Ishikawa (cell line): ENCODE measurements around the gene COL12A1.

Experiments
- CEBPB ChIP-seq: IDR thresholded peaks from 2 replicates; pipeline ENCODE4 v1.6.1; 2012
- CREB1 ChIP-seq: IDR thresholded peaks from 2 replicates; pipeline ENCODE4 v1.6.1; 2012; ENCODE audit warnings: low read depth
- EGR1 ChIP-seq: IDR thresholded peaks from 2 replicates; pipeline ENCODE4 v1.6.1; 2012
- EP300 ChIP-seq: IDR thresholded peaks from 2 replicates; pipeline ENCODE4 v1.6.1; 2012; ENCODE audit warnings: borderline replicate concordance
- FOXM1 ChIP-seq: IDR thresholded peaks from 2 replicates; pipeline ENCODE4 v1.6.1; 2012; ENCODE audit warnings: low read depth, borderline replicate concordance
- MAX ChIP-seq: IDR thresholded peaks from 2 replicates; pipeline ENCODE4 v1.6.1; 2012
- NFIC ChIP-seq: IDR thresholded peaks from 2 replicates; pipeline ENCODE4 v1.6.1; 2012
- RAD21 ChIP-seq: IDR thresholded peaks from 2 replicates; pipeline ENCODE4 v1.6.1; 2012; ENCODE audit warnings: low read depth
- REST ChIP-seq: IDR thresholded peaks from 2 replicates; pipeline ENCODE4 v1.6.1; 2012; ENCODE audit warnings: low read depth, mild to moderate bottlenecking
- TAF1 ChIP-seq: IDR thresholded peaks from 2 replicates; pipeline ENCODE4 v1.6.1; 2012; ENCODE audit warnings: low read depth, mild to moderate bottlenecking
- TCF12 ChIP-seq: IDR thresholded peaks from 2 replicates; pipeline ENCODE4 v1.6.1; 2012; ENCODE audit warnings: low read depth
- TEAD4 ChIP-seq: IDR thresholded peaks from 2 replicates; pipeline ENCODE4 v1.6.1; 2012
- USF1 ChIP-seq: IDR thresholded peaks from 2 replicates; pipeline ENCODE4 v1.6.1; 2012
- YY1 ChIP-seq: IDR thresholded peaks from 2 replicates; pipeline ENCODE4 v1.6.1; 2012; ENCODE audit warnings: low read depth
- ZBTB7A ChIP-seq: IDR thresholded peaks from 2 replicates; pipeline ENCODE4 v1.6.1; 2012; ENCODE audit warnings: low read depth

Gene COL12A1

GRCh38 chr6:75201021-75201420 lies 4.8 kb downstream of the COL12A1 start:
- TF ChIP-seq EGR1 (no peak), USF1 (no peak), FOXM1 (no peak), REST (no peak), ZBTB7A (no peak), NFIC (no peak), RAD21 (no peak), TCF12 (no peak), TEAD4 (no peak)

- TF ChIP-seq NFIC: no peak
- TF ChIP-seq CREB1: no peak
- TF ChIP-seq USF1: no peak
- TF ChIP-seq REST: no peak
- no peak for TF ChIP-seq TCF12
- no peak for TF ChIP-seq CEBPB
Observed at GRCh38 chr6:75199889-75200288, 6.0 kb downstream of the COL12A1 start.

- TF ChIP-seq EP300 (no peak), TCF12 (no peak), RAD21 (no peak)
Observed at GRCh38 chr6:75196081-75196687, 9.7 kb downstream of the COL12A1 start.

- TF ChIP-seq RAD21: no peak
- TF ChIP-seq TCF12: no peak
- no peak for TF ChIP-seq EGR1
- no peak for TF ChIP-seq USF1
- TF ChIP-seq MAX: no peak
- no peak for TF ChIP-seq TEAD4
Observed at GRCh38 chr6:75188221-75188925, 17.5 kb downstream of the COL12A1 start.

- TF ChIP-seq YY1 (no peak), TAF1 (no peak), USF1 (no peak), EGR1 (no peak), CEBPB (no peak), ZBTB7A (no peak), RAD21 (no peak), CREB1 (no peak), MAX (no peak), REST (no peak)
Observed at GRCh38 chr6:75183099-75183541, 22.7 kb downstream of the COL12A1 start.
